Measurements from ENCODE around the gene HS6ST2. TPM values are rescaled to one million over a fixed set of nuclear protein-coding genes. Genes with fewer than 3 reads are reported as not detected.

The HS6ST2 gene
- total RNA-seq, 1 donor from 2014 or later: 43.2 TPM

DNA sequence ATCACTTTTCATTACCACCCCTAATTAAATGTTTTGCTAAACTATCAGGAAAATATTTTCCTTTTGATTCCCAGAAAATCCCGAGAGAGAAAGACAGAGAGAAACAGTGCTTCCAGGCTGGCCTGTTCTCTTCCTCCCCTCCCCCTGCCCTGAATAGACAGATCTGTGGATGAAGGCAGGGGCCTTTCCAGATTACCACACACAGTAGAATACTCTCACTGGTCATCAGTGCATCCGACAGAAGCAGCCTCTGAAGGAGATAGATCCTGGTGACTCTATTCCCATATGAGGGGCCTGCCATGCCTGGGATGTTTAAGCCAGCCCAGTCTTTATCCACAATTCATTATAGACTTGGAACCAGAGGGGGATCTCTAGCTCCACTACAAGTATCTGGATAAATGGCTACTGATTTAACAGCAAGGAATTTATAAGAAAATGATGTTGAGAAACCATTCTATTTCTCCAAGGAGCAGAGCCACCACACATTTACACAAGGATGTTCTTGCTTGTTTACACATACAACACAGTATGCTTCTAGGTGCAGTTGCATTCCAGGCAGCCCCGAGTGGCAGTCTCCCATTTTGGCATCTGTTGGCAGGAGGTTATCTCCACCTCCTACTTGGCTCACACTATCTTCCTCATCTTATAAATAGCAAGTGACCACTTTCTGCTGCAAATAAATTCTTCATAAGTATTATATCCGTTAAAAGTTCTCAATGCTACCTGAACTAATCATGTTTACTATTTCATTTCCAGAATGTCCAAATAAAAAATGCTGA lies 115.8 kb downstream of the HS6ST2 start:
- Histone ChIP-seq H4K20me1 (ENCODE audit: low read depth) (no peaks in the 10 kb centered on the region), H3K4me2 (peak overlapping the region; percentile 45), H3K27ac (no peak overlapping the region), H3K27me3 (no peaks in the 10 kb centered on the region), H2AFZ (replicated peaks) (no peak overlapping the region), H3K9ac (no peak overlapping the region), H3K79me2 (ENCODE audit: low read depth) (no peaks in the 10 kb centered on the region), H3K9me3 (ENCODE audit: low read depth) (no peaks in the 10 kb centered on the region), H3F3A (ENCODE audit: low read depth) (no peaks in the 10 kb centered on the region), H3K4me1 (peaks cover 22% of the 10 kb centered on the region), H3K4me3 (no peak overlapping the region), H3K36me3 (no peaks in the 10 kb centered on the region)
- H3K4me1 Mint-ChIP-seq: peaks cover 22% of the 10 kb centered on the region
- H3K27me3 Mint-ChIP-seq (ENCODE audit: insufficient read depth, low read depth): peaks cover 2% of the 10 kb centered on the region
- peak; percentile 9 for DNase-seq (ENCODE audit: low spot score)
- H3K27ac Mint-ChIP-seq: no peak overlapping the region
- TF ChIP-seq EZH2phosphoT487 (IDR thresholded peaks at IDR 0.05) (no peak), EZH2 (IDR thresholded peaks at IDR 0.05) (no peak), CTCF (IDR thresholded peaks at IDR 0.05) (no peak)
- no peaks in the 10 kb centered on the region for H3K36me3 Mint-ChIP-seq
- no peak overlapping the region for H3K4me3 Mint-ChIP-seq
- no peaks in the 10 kb centered on the region for H3K9me3 Mint-ChIP-seq

- Histone ChIP-seq H3K9ac (no peak overlapping the region), H4K20me1 (ENCODE audit: low read depth) (no peaks in the 10 kb centered on the region), H3F3A (ENCODE audit: low read depth) (no peaks in the 10 kb centered on the region), H3K27me3 (no peaks in the 10 kb centered on the region), H2AFZ (replicated peaks) (no peak overlapping the region), H3K9me3 (ENCODE audit: low read depth) (no peaks in the 10 kb centered on the region), H3K27ac (no peak overlapping the region), H3K36me3 (no peaks in the 10 kb centered on the region), H3K79me2 (ENCODE audit: low read depth) (no peaks in the 10 kb centered on the region), H3K4me2 (no peak overlapping the region), H3K4me1 (peaks cover 10% of the 10 kb centered on the region), H3K4me3 (no peak overlapping the region)
- no peak for TF ChIP-seq EZH2phosphoT487 (IDR thresholded peaks at IDR 0.05)
- no peaks in the 10 kb centered on the region for H3K9me3 Mint-ChIP-seq
- H3K36me3 Mint-ChIP-seq: no peaks in the 10 kb centered on the region
- DNase-seq (ENCODE audit: low spot score): no peak
- H3K4me3 Mint-ChIP-seq: no peak overlapping the region
- peaks cover 2% of the 10 kb centered on the region for H3K27me3 Mint-ChIP-seq (ENCODE audit: insufficient read depth, low read depth)
- peaks cover 40% of the 10 kb centered on the region for H3K4me1 Mint-ChIP-seq
- no peak overlapping the region for H3K27ac Mint-ChIP-seq
Observed at GRCh38 chrX:132837967-132838366, 120.5 kb downstream of the HS6ST2 start.

DNA sequence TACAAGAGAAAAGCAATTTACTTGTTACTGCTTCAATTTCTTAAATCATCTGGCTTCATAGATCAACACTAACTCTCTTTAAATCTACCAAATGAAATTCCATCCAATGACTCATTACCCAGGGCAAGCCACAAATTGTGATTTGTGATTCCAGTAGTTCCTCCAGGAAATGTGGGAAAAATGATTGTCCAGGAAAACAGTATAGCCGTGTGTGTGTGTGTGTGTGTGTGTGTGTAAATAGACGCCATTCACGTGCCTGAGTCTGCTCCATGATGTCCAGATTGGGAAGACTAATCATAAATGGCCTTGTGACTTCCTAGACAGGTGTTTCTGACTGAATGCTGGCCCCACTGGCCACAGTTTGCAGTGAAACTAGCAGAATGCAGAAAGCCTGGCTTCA lies 121.3 kb downstream of the HS6ST2 start:
- H3K27me3 Mint-ChIP-seq (ENCODE audit: insufficient read depth, low read depth): peaks cover 2% of the 10 kb centered on the region
- peaks cover 1% of the 10 kb centered on the region for H3K4me1 ChIP-seq
- H3K9ac ChIP-seq: no peak overlapping the region
- H3F3A ChIP-seq (ENCODE audit: low read depth): no peaks in the 10 kb centered on the region
- H3K4me2 ChIP-seq: no peak overlapping the region
- peaks cover 33% of the 10 kb centered on the region for H3K4me1 Mint-ChIP-seq
- H2AFZ ChIP-seq (replicated peaks): no peak overlapping the region
- no peaks in the 10 kb centered on the region for H3K36me3 Mint-ChIP-seq
- H3K27ac ChIP-seq: no peak overlapping the region
- H3K4me3 ChIP-seq: no peak overlapping the region
- H3K79me2 ChIP-seq (ENCODE audit: low read depth): no peaks in the 10 kb centered on the region
- no peak overlapping the region for H3K4me3 Mint-ChIP-seq
- no peaks in the 10 kb centered on the region for H3K9me3 ChIP-seq (ENCODE audit: low read depth)
- H3K36me3 ChIP-seq: no peaks in the 10 kb centered on the region
- H3K27ac Mint-ChIP-seq: peak overlapping the region; percentile 34
- DNase-seq (ENCODE audit: low spot score): no peak
- H3K9me3 Mint-ChIP-seq: no peaks in the 10 kb centered on the region
- no peaks in the 10 kb centered on the region for H3K27me3 ChIP-seq
- H4K20me1 ChIP-seq (ENCODE audit: low read depth): no peaks in the 10 kb centered on the region
- TF ChIP-seq EZH2phosphoT487 (IDR thresholded peaks at IDR 0.05) (no peak), CTCF (IDR thresholded peaks at IDR 0.05) (no peak), EZH2 (IDR thresholded peaks at IDR 0.05) (no peak)

DNA sequence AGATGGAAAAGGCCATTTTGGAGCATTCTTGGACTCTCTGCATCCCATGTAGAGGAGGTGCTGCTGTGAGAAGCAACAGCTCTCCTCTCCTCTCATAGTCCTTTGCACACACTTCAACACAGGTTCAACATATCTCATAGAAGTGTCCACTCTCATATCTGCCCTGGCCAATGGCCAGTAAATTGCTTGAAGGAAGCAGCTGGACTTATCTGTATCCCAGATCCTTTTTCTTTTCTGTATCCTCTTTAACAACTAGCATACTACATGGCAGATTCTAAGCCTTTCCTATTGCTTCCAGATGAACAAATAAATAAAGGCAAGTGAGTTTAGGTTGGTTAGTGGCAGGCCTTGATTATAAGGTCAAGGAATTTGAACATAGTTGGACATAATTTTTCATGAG lies 122.0 kb downstream of the HS6ST2 start:
- Histone ChIP-seq H3K79me2 (ENCODE audit: low read depth) (no peaks in the 10 kb centered on the region), H3K36me3 (no peaks in the 10 kb centered on the region), H3K9me3 (ENCODE audit: low read depth) (no peaks in the 10 kb centered on the region), H3K27ac (no peak overlapping the region), H3K4me1 (no peaks in the 10 kb centered on the region), H3K27me3 (no peaks in the 10 kb centered on the region), H4K20me1 (ENCODE audit: low read depth) (no peaks in the 10 kb centered on the region), H3K9ac (no peak overlapping the region), H3K4me2 (no peak overlapping the region), H2AFZ (replicated peaks) (no peak overlapping the region), H3F3A (ENCODE audit: low read depth) (no peaks in the 10 kb centered on the region), H3K4me3 (no peak overlapping the region)
- Mint-ChIP-seq H3K9me3 (no peaks in the 10 kb centered on the region), H3K4me1 (peaks cover 30% of the 10 kb centered on the region), H3K4me3 (no peak overlapping the region), H3K36me3 (no peaks in the 10 kb centered on the region), H3K27me3 (ENCODE audit: insufficient read depth, low read depth) (peaks cover 2% of the 10 kb centered on the region), H3K27ac (no peak overlapping the region)
- TF ChIP-seq CTCF (IDR thresholded peaks at IDR 0.05) (no peak), EZH2phosphoT487 (IDR thresholded peaks at IDR 0.05) (no peak), EZH2 (IDR thresholded peaks at IDR 0.05) (no peak)
- no peak for DNase-seq (ENCODE audit: low spot score)

All from neural progenitor cell (in vitro differentiated cells).